Glomerular endothelial cell (primary cell): ENCODE data around the gene DGCR2. TPM values are rescaled to one million over a fixed set of nuclear protein-coding genes. Genes with fewer than 3 reads are reported as not detected.
"Not testable (repeated sequence)": the region's sequence is repeated elsewhere in the genome, so short reads cannot be mapped to it uniquely, and the experiment has no call there.

Experiments
- DNase-seq: peaks from one replicate; pipeline ENCODE4 v3.0.0-alpha.2; 2011; ENCODE audit warnings: low read depth, low spot score; ENCODE audit errors: extremely low read depth
- total RNA-seq: library from RNA; depleted of rRNA; stranded (reverse); fragments of >200 nt; gene quantifications from 2 replicates; pipeline ENCODE4 v1.2.3, GENCODE V29; 2015

DGCR2 gene, protein sequence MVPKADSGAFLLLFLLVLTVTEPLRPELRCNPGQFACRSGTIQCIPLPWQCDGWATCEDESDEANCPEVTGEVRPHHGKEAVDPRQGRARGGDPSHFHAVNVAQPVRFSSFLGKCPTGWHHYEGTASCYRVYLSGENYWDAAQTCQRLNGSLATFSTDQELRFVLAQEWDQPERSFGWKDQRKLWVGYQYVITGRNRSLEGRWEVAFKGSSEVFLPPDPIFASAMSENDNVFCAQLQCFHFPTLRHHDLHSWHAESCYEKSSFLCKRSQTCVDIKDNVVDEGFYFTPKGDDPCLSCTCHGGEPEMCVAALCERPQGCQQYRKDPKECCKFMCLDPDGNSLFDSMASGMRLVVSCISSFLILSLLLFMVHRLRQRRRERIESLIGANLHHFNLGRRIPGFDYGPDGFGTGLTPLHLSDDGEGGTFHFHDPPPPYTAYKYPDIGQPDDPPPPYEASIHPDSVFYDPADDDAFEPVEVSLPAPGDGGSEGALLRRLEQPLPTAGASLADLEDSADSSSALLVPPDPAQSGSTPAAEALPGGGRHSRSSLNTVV
- total RNA-seq, result 55.4 and 60.9 TPM in 2 replicates

DNA sequence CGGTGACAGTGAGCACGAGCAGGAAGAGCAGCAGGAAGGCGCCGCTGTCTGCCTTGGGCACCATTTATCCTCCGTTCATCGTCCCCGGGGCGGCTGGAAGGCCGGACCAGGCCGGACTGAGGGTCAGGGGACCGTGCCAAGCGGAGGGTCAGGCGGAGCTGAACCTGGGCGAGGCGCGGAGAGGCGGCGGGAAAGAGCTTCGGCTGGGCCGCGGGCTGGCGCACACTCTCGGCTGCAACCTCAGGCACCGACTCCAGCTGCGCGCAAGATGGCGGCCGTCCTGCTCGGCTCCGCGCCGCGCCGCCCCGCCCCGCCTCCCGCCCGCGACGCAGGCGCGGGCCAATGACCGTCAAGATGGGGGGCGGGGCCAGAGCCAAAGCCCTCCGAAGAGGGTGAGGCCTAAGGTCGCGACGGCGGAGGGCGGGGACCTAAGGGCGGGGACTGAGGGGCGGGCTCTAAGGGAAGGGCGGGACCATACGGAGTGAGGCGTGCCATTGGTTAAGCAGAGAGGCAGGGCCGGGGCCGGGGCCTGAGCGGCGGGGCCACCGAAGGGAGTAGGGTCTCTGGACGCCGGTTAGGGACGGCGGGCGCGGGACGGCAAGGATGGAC is at the start of gene DGCR2:
DGCR2 (minus strand) TSS at position 270 of the 609 bp plus-strand sequence; CDS start at position 64, 206 bp downstream.
- peak; percentile 54 for DNase-seq

DNA sequence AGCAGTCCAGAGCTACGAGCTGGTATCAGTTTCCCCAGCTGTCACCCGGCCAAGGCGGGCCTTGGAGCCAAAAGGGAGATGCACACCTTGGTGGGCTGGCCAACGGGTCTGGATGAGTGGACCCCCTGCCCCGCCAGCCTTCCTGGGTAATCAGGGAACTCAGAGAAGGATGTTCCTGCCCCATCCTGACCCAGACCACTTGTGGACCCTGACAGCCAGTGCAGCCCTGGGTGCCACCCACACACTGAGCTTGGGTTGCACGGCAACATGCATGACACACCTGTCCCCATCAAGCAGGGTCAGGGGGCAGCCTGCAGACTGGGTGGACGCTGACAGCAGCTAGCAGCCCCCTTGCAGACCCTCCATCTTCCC is 47.7 kb upstream of the DGCR2 start:
- no peak for DNase-seq

DNA sequence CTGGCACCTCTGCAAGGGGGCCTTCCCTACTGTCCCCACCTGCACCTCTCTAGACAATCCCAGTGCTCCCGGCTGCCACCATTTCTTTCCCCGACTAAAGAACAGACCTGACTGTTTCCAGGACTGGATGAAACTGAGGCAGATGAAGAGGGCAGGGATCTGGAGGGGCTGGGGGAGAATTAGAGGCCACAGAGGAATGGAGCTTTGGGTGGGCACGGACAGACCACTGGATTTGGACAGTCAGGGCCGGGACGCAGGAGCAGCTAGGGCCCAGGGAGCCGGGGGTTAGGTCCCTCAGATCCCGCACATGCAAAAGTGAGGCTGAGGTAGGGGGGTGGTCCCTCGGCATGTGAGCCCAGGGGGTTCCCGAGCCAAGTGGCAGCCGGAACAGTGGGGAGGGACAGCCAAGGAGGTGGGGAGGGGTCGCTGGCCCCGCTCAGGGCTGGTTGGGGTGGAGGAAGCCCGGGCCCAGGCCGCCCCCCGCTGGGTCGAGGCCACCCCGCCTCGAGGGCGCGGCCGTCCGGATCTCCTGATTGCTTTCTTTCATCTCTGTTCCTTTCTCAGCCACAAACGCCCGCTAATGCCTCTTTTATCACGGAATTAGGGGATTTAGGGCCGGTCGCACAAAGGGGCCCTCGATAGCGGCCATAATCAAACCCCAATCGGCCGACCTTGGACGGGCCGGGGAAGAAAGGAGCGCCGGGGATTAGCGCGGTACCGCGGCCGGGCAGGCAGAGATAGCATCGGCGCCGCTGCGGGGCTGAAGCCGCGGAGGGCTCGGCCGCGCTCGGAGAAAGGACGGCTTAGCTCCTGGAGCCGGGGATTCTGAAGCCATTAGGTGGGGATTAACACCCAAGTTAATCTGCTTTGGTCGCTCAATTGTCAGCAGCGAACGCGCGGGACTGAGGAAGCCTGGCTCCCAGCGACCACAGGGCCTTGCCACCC is 47.1 kb upstream of the DGCR2 start:
- DNase-seq, result no peak

DNA sequence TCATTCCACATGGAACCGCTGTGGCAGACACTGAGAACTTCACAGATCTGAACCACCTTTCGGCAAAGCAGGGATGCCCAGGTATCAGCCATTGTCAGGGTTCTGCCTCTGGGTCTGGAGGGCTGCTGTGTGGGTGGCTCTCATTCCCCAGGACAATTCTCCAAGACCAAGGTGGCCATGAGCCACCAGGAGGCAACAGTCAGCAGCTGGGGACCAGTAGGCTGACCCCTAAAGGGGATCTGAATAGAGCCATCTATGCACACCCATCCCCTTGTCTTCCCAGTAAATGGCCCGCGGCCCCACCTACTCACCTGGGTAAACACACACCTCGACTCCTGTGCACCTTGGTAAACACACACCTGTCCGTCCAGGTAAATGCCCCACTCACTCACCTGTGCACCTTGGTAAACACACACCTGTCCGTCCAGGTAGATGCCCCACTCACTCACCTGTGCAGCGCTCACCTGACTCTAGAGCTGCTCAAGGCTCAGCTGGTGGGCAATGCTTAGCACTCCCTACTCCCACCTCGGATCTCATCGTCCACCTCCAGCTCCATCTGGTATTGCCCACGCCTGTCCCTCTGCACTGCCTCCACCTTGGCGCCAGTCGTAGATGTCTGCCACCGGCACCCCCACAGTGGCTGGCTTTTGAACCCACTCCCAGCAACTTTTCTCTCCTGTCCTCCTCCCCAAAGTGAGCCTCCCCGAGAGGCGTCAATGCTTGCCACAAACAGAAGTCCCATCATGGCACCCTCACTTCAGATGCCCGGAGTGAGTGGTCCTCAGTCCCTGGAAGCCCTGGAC is 46.1 kb upstream of the DGCR2 start:
- DNase-seq, result no peak

DNA sequence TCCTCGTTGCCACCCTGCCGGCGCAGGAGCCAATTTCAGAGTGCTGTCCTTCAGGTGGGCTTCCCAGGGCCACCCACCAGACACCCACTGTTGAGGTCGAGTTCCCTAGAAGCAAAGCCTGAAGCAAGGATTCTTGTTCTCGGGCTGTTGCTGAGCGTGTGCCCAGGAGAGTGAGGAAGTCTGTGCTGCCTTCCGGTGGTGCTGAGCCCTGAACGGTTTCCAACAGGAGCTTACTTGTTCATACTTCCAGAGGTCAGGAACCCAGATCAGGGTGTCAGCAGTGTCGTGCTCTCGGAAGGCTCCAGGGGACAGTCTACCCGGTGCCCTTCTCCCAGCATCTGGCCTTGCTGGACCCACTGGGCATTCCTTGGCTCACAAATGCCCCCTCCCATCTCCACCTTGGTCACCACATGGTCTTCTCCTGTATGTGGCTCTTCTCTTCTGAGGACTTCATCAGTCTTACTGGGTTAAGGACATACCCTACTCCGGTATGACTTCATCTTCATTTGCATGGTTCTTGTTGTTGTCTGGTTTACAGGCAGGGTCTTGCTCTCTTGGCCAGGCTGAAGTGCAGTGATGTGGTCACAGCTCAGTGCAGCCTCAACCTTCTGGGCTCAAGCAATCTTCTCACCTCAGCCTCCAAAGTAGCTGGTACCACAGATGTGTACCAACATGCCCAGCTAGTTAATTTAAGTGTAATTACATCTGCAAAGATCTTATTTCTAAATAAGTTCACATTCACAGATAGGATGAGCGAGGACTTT is 45.1 kb upstream of the DGCR2 start:
- no peak for DNase-seq

DNA sequence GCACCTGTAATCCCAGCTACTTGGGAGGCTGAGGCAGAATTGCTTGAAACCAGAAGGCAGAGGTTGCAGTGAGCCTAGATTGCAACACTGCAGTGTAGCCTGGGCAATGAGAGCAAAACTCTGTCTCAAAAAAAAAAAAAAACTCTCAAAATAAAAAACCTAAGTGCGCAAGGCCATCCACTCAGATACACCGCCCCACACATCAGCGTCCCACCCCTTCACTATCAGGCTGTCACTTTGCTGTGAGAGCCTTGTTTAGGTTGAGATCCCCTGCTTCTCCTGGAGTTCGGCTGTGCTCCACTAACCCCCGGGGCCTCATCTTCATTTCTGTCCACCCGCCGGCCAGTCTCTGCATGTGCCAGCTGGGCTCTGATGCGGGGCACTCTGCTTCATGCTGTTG is 44.2 kb upstream of the DGCR2 start:
- DNase-seq, result no peak

DNA sequence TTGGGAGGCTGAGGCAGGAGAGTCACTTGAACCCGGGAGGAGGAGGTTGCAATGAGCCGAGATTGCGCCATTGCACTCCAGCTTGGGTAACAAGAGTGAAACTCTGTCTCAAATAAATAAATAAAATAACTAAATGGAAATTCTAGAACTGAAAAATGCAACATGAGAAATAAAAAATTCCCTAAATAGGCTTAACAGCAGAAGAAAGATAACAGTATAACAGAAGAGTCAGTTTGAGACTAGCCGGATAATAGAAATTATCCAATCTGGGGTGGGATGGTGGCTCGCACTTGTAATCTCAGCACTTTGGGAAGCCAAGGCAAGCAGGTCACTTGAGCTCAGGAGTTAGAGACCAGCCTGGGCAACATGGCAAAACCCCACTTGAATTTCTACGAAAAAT is 42.2 kb upstream of the DGCR2 start:
- no peak for DNase-seq

DNA sequence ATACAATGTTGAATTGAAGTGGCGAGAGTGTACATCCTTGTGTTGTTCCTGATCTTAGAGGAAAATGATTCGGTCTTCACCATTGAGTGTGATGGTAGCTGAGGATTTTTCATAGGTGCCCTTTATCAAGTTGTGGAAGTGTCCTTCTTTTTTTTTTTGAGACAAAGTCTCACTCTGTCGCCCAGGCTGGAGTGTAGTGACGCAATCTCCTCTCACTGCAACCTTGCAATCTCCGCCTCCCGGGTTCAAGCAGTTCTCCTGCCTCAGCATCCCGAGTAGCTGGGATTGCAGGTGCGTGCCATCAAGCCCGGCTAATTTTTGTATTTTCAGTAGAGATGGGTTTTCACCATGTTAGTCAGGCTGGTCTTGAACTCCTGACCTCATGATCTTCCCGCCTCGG is 36.4 kb upstream of the DGCR2 start:
- not testable (repeated sequence) for DNase-seq

DNA sequence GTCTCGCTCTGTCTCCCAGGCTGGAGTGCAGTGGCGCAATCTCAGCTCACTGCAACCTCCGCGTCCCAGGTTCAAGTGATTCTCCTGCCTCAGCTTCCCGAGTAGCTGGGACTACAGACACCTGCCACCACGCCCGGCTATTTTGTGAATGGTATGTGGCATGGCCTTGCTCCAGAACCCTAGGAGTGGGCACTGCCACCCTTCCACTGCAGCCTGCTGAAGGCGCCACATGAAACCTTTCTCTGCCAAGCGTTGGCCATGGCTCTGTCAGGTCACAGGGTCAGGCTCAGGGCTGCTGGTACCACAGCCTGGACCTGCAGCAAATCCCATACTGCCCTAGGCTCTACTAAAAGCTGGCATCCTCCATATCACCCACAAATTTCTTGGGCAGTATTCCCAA is 33.9 kb upstream of the DGCR2 start:
- DNase-seq, result not testable (repeated sequence)

DNA sequence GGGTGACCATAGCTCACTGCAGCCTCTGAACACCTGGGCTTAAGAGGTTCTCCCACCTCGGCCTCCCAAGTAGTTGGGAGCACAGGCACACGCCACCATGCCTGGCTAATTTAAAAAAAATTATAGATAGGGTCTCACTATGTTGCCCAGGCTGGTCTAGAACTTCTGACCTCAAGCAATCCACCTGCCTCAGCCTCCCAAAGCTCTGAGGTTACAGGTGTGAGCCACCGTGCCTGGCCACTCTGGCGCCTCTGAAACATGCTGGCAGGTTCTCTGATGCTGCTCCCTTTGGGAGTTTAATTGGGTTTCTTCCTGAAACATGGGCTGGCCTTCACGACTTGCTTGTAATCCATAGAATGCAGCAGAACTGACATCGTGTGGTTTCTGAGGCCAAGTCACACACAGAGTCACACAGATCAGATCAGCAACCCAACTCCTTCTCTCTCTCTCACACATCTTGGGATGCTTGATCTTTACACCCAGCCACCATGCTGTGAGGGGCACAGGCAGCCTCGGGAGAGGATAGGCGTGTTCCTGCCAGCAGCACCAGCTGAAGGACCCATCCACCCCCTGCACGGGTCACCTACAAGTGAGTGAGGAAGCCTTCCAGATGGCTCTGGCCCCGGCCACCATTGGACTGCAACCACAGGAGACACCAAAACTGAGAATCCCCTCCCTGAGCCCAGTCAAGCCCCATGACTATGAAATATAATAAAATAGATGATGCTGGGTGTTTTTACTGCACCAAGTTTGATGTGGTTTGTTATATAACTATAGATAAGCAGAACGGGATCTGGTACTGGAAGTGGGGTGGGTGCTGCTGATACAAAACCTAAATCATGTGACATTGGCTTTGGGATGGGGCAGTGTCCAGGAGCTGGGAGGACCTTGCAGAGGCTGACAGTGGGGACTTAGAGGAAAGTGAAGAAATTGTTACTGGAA is 31.0 kb upstream of the DGCR2 start:
- no peak for DNase-seq

DNA sequence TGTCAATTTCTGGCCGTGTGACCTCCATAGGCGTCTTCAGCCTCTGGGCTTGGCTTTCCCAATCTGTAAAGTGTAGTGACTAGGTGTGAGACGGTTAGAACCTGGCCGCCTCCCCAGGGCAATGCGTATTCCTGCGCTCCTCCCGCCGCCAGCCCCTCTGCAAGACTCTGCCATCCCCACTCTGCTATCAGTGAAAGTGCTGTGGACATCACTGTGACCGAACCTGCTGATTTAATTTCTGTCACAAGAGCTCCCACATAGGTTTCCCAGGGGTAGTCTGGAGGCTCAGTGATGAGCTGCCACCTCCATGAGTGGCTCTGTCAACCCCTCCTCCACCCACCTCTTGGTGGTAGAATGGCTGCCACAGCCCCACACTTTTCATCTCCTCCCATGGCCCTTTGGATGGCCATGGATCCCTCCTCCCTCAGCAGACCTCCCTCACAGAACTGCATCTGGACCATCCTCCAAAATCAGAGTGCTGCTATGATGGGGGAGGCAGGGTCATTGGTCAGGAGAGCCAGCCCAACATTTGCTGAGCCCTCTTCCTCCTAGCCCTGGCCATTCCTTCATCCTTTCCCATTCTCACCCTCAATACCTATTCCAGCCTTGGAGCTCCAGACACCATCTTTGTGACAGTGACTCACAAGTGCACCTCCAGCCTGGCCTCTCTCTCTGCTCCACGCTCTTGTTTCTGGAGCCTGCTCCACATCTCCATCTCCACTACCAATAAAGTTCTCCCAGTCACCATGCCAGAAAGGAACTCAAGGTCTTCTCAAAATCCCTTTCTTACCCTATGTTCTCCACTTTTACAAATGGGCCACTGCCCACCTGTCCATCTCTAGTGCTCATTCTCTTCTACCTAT is 29.3 kb upstream of the DGCR2 start:
- DNase-seq, result no peak

DNA sequence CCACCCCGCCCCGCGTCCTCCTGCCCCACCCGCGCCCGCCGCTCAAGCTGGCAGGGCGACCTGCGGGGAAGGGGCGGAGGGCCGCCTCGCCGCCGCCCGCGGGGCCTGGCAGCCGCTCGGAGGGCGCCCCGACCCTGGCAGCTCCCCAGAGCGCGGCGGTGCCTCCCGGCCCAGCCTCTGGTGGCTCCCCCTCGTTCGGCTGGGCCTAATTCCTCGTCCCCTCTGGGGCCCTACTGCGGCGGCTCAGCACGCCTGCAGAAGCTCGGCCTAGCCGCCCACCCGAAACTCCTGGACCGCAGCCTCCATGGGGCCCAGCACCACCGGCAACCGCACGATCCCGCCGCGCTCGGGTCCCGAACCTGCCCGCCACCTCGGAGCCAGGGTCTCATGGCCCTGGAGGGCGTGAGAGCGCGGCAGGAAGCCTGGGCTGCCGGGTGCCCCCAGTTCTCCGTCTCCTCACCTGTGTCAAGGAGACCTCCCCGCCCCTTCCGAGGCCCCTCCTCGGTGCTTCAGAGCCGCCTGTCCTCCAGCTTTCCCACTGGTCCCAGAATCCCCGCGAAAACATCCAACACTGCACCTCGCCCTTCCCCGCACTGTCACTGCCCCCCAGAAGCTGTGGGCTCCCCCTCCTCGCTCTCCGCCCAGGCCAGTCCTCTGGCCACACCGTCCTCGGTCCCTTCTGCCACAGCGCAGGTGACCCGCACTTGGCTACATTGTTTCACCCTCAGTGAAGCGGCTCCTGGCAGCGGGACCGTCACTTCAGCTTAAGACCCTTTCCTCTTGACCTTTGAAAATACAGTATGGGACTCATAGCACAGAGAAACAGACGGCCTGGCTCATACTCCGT is 28.5 kb upstream of the DGCR2 start:
- no peak for DNase-seq

DNA sequence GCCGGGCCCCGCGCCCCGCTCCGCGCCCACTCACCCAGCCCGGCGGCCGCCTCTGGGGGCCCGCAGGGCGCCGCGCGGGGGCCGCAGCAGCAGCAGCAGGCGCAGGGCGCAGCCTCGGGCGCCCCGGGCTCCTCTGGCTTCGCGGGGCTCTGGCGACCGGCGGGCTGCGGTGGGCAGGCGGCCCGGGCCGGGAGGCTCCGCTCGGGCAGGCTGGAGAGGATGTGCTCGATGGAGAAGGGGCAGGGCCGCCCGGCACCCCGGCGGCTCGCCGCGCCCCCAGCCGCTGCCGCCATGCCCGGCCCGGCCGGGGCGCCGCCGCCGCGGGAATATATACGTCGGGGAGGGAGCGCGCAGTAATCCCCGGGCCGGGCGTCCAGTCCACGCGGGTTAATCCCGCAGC is 27.8 kb upstream of the DGCR2 start, which contains the start of gene GSC2:
GSC2 (minus strand) TSS at position 302 of the 400 bp plus-strand sequence; CDS start at position 293, 9 bp downstream.
- DNase-seq, result no peak

DNA sequence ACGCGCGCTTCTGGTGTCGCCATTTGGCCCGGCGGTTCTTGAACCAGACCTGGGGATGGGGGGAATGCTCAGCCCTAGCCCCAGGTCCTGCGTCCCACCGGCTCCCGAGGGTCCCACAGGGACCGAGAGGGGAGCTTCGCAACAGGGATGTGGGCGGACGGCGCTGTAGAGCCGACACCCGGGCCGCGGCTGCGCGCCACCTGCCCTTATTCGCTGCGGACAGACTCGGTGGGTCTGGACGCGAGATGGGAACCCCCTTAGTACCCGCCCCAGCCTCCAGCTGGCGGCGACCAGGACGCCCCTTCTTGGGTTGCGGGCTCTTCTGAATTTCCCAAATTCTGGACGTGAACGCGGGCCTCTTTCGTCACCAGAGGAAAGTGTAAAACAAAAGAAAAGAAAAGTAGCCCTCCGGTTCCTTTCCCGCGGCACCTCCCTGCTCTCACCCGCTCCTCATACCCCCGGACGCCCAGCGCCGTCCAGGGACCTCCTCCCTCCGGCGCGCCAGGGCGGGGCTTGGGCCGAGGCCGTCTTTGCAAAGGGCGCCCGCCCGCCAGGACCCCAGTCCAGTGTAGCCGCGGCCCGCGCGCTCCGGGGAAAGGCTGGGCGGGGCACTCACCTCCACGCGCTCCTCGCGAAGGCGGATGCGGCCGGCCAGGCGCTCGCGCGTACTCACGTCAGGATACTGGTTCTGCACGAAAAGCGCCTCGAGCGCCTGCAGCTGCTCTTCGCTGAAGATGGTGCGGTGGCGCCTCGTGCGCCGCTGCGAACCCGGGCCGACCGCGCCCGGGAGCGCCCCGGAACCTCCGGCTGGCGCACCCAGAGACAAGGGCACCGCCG is 27.1 kb upstream of the DGCR2 start:
- DNase-seq, result no peak

DNA sequence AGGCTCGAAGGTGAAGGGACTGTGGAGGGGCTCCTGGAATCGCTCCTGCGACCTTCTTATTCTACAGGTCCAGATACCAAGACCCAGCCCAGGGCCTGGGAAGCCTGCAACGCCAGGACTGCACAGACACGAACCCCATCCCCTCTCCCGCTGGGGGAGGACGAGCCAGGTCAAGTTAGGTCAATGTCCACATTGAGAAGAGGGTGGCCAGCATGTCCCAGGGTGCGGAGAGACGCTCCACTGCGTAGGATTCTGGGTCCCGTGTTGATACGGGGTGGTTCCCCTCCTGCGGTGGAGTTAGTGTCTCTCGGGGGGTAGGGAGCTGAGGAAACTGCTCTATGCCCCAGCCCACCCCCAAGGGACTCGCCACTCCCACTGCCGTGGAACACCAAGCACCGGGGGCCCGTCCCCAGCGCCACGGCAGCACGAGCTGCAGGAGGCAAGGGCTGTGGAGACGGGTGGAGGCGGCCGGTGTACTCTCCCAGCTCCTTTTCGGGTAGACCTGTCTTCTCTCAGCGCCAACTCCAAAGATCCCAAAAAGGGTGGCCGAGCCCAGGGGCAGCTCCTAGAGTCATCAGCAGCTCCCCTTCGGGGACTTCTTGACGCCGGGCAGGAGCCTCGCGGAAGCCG is 26.3 kb upstream of the DGCR2 start:
- no peak for DNase-seq
